HCT116 (cell line): Measurements from ENCODE around the gene FGF18. TPM values are rescaled to one million over a fixed set of nuclear protein-coding genes. Genes with fewer than 3 reads are reported as not detected.

ENCODE experiments used
- ATAC-seq: fragments of 200-7000 bp; cut with Tn5 transposase; 2 replicates; pipeline ENCODE4 v1.9.1; 2020; ENCODE audit warnings: mild to moderate bottlenecking, moderate library complexity
- BruUV-seq: library from RNA; stranded (reverse); fragments of 400-500 nt; replicated peaks from 2 replicates; lab custom pipeline; 2021; lab: Mats Ljungman, UMichigan
- CTCF ChIA-PET: fragments of 300-600 bp; sonication (Branson Sonifier 250); formaldehyde crosslinking; loops from one replicate; lab custom pipeline; 2021; ENCODE audit warnings: antibody characterized with exemption; lab: Charles Lee
- POLR2A ChIA-PET: fragments of 300-600, 350-600 bp; sonication (Branson Sonifier 250); formaldehyde crosslinking; loops from one replicate; lab custom pipeline; 2021; ENCODE audit warnings: antibody characterized with exemption; lab: Charles Lee
- RAD21 ChIA-PET, 2 experiments: fragments of 300-600 bp; sonication (Branson Sonifier 250); formaldehyde crosslinking; loops; one replicate each; lab custom pipeline; 2023; ENCODE audit warnings: low total read pairs in 2 of 2; ENCODE audit not compliant: uncharacterized antibody in 2 of 2, unreplicated experiment in 2 of 2, low non-redundant PET in 1 of 2; lab: Charles Lee
- DNase-seq: peaks from one replicate; pipeline ENCODE4 v3.0.0-alpha.2; 2010; ENCODE audit warnings: low read depth, low spot score
- H2AFZ ChIP-seq: fragments of 200-600 bp; shearing (Covaris generic), sonication (generic); 2 replicates; pipeline ENCODE4 v1.6.1; 2017; ENCODE audit warnings: low read depth, mixed run types, mixed read lengths, antibody characterized with exemption, low read length; ENCODE audit not compliant: poor library complexity, severe bottlenecking
- H3K27ac ChIP-seq: 2 replicates; pipeline ENCODE4 v1.5.1; 2012; ENCODE audit warnings: low read depth, low read length
- H3K27me3 ChIP-seq: fragments of 200-600 bp; sonication (generic); 2 replicates; pipeline ENCODE4 v1.6.1; 2016; ENCODE audit warnings: mixed run types, low read length, mixed read lengths; ENCODE audit not compliant: insufficient read depth
- H3K36me3 ChIP-seq, 2 experiments: fragments of 200-500 bp in 1 of 2; fragments of 200-600 bp in 1 of 2; sonication (Bioruptor generic) in 1 of 2; sonication (generic) in 1 of 2; 2 replicates each; pipeline versions ENCODE4 v1.5.1 to v1.6.1; 2014 to 2016; ENCODE audit warnings: low read length in 2 of 2, inconsistent platforms in 1 of 2, mixed read lengths in 1 of 2, mixed run types in 1 of 2; ENCODE audit not compliant: insufficient read depth in 2 of 2, control insufficient read depth in 1 of 2
- H3K4me1 ChIP-seq, 2 experiments: fragments of 200-600 bp in 1 of 2; sonication (generic) in 1 of 2; 2 replicates each; pipeline versions ENCODE4 v1.5.1 to v1.6.1; 2012 to 2017; ENCODE audit warnings: low read length in 2 of 2, inconsistent platforms in 1 of 2, mild to moderate bottlenecking in 1 of 2, mixed read lengths in 1 of 2, mixed run types in 1 of 2, moderate library complexity in 1 of 2; ENCODE audit not compliant: insufficient read depth in 2 of 2, control insufficient read depth in 1 of 2
- H3K4me2 ChIP-seq: fragments of 200-600 bp; sonication (generic); 2 replicates; pipeline ENCODE4 v1.6.1; 2017; ENCODE audit warnings: mixed run types, low read length, mixed read lengths
- H3K4me3 ChIP-seq, 2 experiments: fragments of 200-600 bp in 1 of 2; sonication (generic) in 1 of 2; replicated peaks in 1 of 2; 2 replicates each; pipeline ENCODE4 v1.5.1; 2011 to 2016; ENCODE audit warnings: low read length in 2 of 2, control low read depth in 1 of 2, low read depth in 1 of 2, mild to moderate bottlenecking in 1 of 2, mixed read lengths in 1 of 2, mixed run types in 1 of 2
- H3K79me2 ChIP-seq: fragments of 200-600 bp; sonication (generic); 2 replicates; pipeline ENCODE4 v1.6.1; 2017; ENCODE audit warnings: mild to moderate bottlenecking, mixed run types, low read length, moderate library complexity, mixed read lengths; ENCODE audit not compliant: insufficient read depth
- H3K9ac ChIP-seq: fragments of 200-600 bp; sonication (generic); 2 replicates; pipeline ENCODE4 v1.6.1; 2016; ENCODE audit warnings: low read length, mixed read lengths
- H3K9me2 ChIP-seq: fragments of 200-600 bp; sonication (generic), shearing (Covaris generic); 2 replicates; pipeline ENCODE4 v1.6.1; 2017; ENCODE audit warnings: mixed run types, mild to moderate bottlenecking, moderate library complexity; ENCODE audit not compliant: insufficient read depth
- H3K9me3 ChIP-seq, 2 experiments: fragments of 200-500 bp in 1 of 2; fragments of 200-600 bp in 1 of 2; sonication (Bioruptor generic) in 1 of 2; sonication (generic) in 1 of 2; 2 replicates each; pipeline ENCODE4 v1.6.1; 2014 to 2017; ENCODE audit warnings: low read length in 2 of 2, mixed read lengths in 2 of 2, inconsistent platforms in 1 of 2, low read depth in 1 of 2, mild to moderate bottlenecking in 1 of 2, mixed run types in 1 of 2, moderate library complexity in 1 of 2; ENCODE audit not compliant: control insufficient read depth in 1 of 2, insufficient read depth in 1 of 2
- H4K20me1 ChIP-seq: fragments of 200-600 bp; sonication (generic), shearing (Covaris generic); 2 replicates; pipeline ENCODE4 v1.6.1; 2017; ENCODE audit warnings: mixed run types, mild to moderate bottlenecking, moderate library complexity; ENCODE audit not compliant: insufficient read depth
- ATF3 ChIP-seq: IDR thresholded peaks from 2 replicates; pipeline ENCODE4 v1.6.1; 2012
- CBX3 ChIP-seq: IDR thresholded peaks from 2 replicates; pipeline ENCODE4 v1.6.1; 2012; ENCODE audit warnings: low read depth
- CTCF ChIP-seq, 3 experiments: fragments of 200-600 bp in 1 of 3; sonication (generic) in 1 of 3; IDR thresholded peaks in 2 of 3; conservative IDR thresholded peaks in 1 of 3; 2 replicates each; pipeline ENCODE4 v1.5.1; 2012 to 2017; ENCODE audit warnings: low read depth in 2 of 3, low read length in 2 of 3, antibody characterized with exemption in 1 of 3, borderline replicate concordance in 1 of 3, control low read depth in 1 of 3, mild to moderate bottlenecking in 1 of 3, mixed read lengths in 1 of 3, mixed run types in 1 of 3, moderate library complexity in 1 of 3; ENCODE audit not compliant: insufficient read depth in 1 of 3
- EGR1 ChIP-seq: IDR thresholded peaks from 2 replicates; pipeline ENCODE4 v1.6.1; 2012; ENCODE audit warnings: low read depth
- EZH2 ChIP-seq: fragments of 200-600 bp; sonication (generic); IDR thresholded peaks from 2 replicates; pipeline ENCODE4 v1.6.1; 2017; ENCODE audit warnings: antibody characterized with exemption, mixed run types
- EZH2phosphoT487 ChIP-seq: fragments of 200-600 bp; IDR thresholded peaks from 2 replicates; pipeline ENCODE4 v1.6.1; 2018; ENCODE audit warnings: antibody characterized with exemption, borderline replicate concordance
- JUND ChIP-seq: IDR thresholded peaks from 2 replicates; pipeline ENCODE4 v1.6.1; 2012
- MAX ChIP-seq: IDR thresholded peaks from 2 replicates; pipeline ENCODE4 v1.6.1; 2012
- POLR2AphosphoS5 ChIP-seq: IDR thresholded peaks from 2 replicates; pipeline ENCODE4 v1.6.1; 2011; ENCODE audit warnings: mild to moderate bottlenecking, low read depth, low read length, moderate library complexity
- REST ChIP-seq: IDR thresholded peaks from 2 replicates; pipeline ENCODE4 v1.6.1; 2012; ENCODE audit warnings: low read depth
- SIN3A ChIP-seq: IDR thresholded peaks from 2 replicates; pipeline ENCODE4 v1.6.1; 2012; ENCODE audit warnings: low read depth
- SP1 ChIP-seq: IDR thresholded peaks from 2 replicates; pipeline ENCODE4 v1.6.1; 2012; ENCODE audit warnings: low read depth
- SRF ChIP-seq: IDR thresholded peaks from 2 replicates; pipeline ENCODE4 v1.6.1; 2012; ENCODE audit warnings: low read depth
- TCF7L2 ChIP-seq: IDR thresholded peaks from 2 replicates; pipeline ENCODE4 v1.7.0; 2011; ENCODE audit warnings: borderline replicate concordance, inconsistent platforms; ENCODE audit not compliant: insufficient read depth, insufficient read length; ENCODE audit errors: extremely low read depth
- ZBTB33 ChIP-seq: IDR thresholded peaks from 2 replicates; pipeline ENCODE4 v1.6.1; 2011; ENCODE audit warnings: mild to moderate bottlenecking, low read length, moderate library complexity; ENCODE audit not compliant: insufficient replicate concordance; ENCODE audit errors: extremely low read depth
- ZFX ChIP-seq: fragments of 450-650 bp; IDR thresholded peaks from 2 replicates; pipeline ENCODE4 v1.6.1; 2017
- ZNF274 ChIP-seq: fragments of 200-500 bp; sonication (Bioruptor generic); IDR thresholded peaks from 2 replicates; pipeline ENCODE4 v1.6.1; 2014; ENCODE audit warnings: mild to moderate bottlenecking, low read depth, low read length, inconsistent platforms
- intact Hi-C: fragments of 100-400 bp; cut with micrococcal nuclease; formaldehyde crosslinking; loops from 2 replicates; pipeline ENCODE4 v1.10.0; 2022
- total RNA-seq: library from RNA; stranded (reverse); gene quantifications from one replicate; pipeline ENCODE4 v1.2.1, GENCODE V29; 2021; ENCODE audit not compliant: unreplicated experiment

FGF18 gene
- total RNA-seq, 1 experiment from 2014 or later, result 0.96 TPM

- CTCF ChIA-PET, result no interaction called here
Observed at GRCh38 chr5:171397599-171397998, 21.8 kb upstream of the FGF18 start.

More at GRCh38 chr5:171397599-171397998, 21.8 kb upstream of the FGF18 start:
- BruUV-seq, result no TSS peak
- ChIA-PET POLR2A (no interaction called here), RAD21 (no interaction called here)
- intact Hi-C loops, result no loop called here
- Histone ChIP-seq H3K27me3 (no peaks in the 10 kb centered on the region), H3K4me2 (no peak overlapping the region), H3K9me3 (no peaks in the 10 kb centered on the region), H3K9me2 (no peaks in the 10 kb centered on the region), H3K27ac (no peak overlapping the region), H3K36me3 (peaks cover 77 to 94% of the 10 kb centered on the region in 2 experiments), H4K20me1 (peaks cover 93% of the 10 kb centered on the region), H3K4me3 (no peak overlapping the region), H3K4me1 (peaks cover 0 to 7% of the 10 kb centered on the region in 2 experiments; a peak in 2 of 4 replicates), H2AFZ (no peak overlapping the region), H3K79me2 (peaks cover 97% of the 10 kb centered on the region), H3K9ac (no peak overlapping the region)
- TF ChIP-seq EZH2, result no peak
- no peak for TF ChIP-seq ATF3
- TF ChIP-seq ZNF274, result no peak
- TF ChIP-seq SP1, result no peak
- TF ChIP-seq REST, result no peak
- TF ChIP-seq EZH2phosphoT487, result no peak
- no peak for TF ChIP-seq JUND
- TF ChIP-seq CBX3, result no peak
- TF ChIP-seq SRF, result no peak
- no peak for TF ChIP-seq EGR1
- no peak for TF ChIP-seq POLR2AphosphoS5
- no peak for TF ChIP-seq MAX
- TF ChIP-seq CTCF (IDR thresholded peaks at IDR 0.05 in 2 of 3, conservative IDR thresholded peaks at IDR 0.05 in 1 of 3; ENCODE audit: borderline replicate concordance in 1 of 3, insufficient read depth in 1 of 3, low read depth in 2 of 3, low read length in 2 of 3), result no peak
- no peak for TF ChIP-seq TCF7L2
- no peak for TF ChIP-seq ZBTB33
- TF ChIP-seq SIN3A, result no peak
- TF ChIP-seq ZFX, result no peak
- ATAC-seq (no peak), DNase-seq (no peak)
